ENCODE measurements around the gene HAPSTR1. TPM values are rescaled to one million over a fixed set of nuclear protein-coding genes. Genes with fewer than 3 reads are reported as not detected.

HAPSTR1 gene
- total and polyA plus RNA-seq, 2 of the 13 experiments (the other 11 are each of a cell fraction or from before 2014, with no cell fraction given): 25.2 to 83.2 TPM

DNA sequence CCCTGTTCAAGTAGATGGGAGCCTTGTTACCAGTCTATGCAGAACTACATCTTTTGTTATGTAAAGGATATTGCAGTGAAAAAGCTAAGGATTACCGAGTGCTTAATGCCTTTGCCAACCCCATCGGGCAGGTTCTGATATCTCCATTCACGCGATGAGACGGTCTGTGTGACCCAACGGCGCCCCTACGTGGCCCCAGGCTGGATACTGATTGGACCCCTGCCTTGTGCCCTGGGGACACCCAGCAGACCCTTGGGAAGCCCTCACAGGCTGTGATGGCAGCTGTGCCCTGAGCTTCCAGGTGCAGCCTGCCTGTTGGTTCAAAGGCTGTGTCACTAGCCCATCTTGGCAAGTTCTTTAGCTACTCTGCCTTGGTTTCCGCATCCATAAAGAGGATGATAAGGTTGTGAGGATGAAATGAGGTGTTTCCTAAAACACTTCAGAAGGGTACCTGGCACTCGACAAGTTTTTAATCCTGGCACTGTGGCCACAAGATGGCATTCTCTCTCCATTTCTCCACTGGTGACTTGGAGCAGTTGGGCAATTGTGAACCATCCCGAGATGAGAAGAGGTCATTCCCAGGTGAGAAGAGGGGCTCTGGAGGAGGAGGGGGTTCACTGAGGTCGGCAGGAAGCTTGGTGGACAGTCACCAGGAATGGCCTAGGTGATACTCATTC lies 33.6 kb downstream of the HAPSTR1 start (continued):
- TF ChIP-seq, protein P1, sequence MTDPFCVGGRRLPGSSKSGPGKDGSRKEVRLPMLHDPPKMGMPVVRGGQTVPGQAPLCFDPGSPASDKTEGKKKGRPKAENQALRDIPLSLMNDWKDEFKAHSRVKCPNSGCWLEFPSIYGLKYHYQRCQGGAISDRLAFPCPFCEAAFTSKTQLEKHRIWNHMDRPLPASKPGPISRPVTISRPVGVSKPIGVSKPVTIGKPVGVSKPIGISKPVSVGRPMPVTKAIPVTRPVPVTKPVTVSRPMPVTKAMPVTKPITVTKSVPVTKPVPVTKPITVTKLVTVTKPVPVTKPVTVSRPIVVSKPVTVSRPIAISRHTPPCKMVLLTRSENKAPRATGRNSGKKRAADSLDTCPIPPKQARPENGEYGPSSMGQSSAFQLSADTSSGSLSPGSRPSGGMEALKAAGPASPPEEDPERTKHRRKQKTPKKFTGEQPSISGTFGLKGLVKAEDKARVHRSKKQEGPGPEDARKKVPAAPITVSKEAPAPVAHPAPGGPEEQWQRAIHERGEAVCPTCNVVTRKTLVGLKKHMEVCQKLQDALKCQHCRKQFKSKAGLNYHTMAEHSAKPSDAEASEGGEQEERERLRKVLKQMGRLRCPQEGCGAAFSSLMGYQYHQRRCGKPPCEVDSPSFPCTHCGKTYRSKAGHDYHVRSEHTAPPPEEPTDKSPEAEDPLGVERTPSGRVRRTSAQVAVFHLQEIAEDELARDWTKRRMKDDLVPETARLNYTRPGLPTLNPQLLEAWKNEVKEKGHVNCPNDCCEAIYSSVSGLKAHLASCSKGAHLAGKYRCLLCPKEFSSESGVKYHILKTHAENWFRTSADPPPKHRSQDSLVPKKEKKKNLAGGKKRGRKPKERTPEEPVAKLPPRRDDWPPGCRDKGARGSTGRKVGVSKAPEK (CRISPR knock-in tag; IDR thresholded peaks at IDR 0.05; ENCODE audit: borderline replicate concordance): 0 out of 2 replicates have a peak, but pooled peaks have one; percentile 29
- TF ChIP-seq, protein P2, sequence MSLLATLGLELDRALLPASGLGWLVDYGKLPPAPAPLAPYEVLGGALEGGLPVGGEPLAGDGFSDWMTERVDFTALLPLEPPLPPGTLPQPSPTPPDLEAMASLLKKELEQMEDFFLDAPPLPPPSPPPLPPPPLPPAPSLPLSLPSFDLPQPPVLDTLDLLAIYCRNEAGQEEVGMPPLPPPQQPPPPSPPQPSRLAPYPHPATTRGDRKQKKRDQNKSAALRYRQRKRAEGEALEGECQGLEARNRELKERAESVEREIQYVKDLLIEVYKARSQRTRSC (CRISPR knock-in tag; IDR thresholded peaks at IDR 0.05; ENCODE audit: low read depth): no peak
- TF ChIP-seq ZC3H4 (CRISPR knock-in tag; IDR thresholded peaks at IDR 0.05; ENCODE audit: borderline replicate concordance): no peak
- TF ChIP-seq ZBTB38 (CRISPR knock-in tag; IDR thresholded peaks at IDR 0.05): 0 out of 2 replicates have a peak, but pooled peaks have one; percentile 13
- TF ChIP-seq SP5 (CRISPR knock-in tag; IDR thresholded peaks at IDR 0.05; ENCODE audit: borderline replicate concordance, low read depth): no peak
- TF ChIP-seq, protein P3, sequence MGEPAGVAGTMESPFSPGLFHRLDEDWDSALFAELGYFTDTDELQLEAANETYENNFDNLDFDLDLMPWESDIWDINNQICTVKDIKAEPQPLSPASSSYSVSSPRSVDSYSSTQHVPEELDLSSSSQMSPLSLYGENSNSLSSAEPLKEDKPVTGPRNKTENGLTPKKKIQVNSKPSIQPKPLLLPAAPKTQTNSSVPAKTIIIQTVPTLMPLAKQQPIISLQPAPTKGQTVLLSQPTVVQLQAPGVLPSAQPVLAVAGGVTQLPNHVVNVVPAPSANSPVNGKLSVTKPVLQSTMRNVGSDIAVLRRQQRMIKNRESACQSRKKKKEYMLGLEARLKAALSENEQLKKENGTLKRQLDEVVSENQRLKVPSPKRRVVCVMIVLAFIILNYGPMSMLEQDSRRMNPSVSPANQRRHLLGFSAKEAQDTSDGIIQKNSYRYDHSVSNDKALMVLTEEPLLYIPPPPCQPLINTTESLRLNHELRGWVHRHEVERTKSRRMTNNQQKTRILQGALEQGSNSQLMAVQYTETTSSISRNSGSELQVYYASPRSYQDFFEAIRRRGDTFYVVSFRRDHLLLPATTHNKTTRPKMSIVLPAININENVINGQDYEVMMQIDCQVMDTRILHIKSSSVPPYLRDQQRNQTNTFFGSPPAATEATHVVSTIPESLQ (CRISPR knock-in tag; conservative IDR thresholded peaks at IDR 0.05): no peak
- TF ChIP-seq, protein P4, sequence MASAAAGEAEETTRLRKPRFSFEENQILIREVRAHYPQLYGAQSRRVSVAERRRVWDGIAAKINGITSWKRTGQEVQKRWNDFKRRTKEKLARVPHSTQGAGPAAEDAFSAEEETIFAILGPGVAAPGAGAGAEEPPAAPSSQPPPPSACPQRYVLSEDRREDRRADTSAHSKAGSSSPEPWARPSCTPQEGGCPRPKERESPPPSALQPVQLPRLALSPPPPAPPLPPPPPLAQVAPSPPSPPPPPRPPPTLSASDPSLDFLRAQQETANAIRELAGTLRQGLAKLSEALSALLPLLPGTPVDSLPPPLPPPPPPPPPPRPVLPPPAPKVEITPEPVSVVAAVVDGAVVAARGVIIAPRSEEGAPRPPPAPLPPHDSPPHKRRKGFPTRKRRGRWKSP (CRISPR knock-in tag; IDR thresholded peaks at IDR 0.05): no peak
- no peak for TF ChIP-seq TBX3 (IDR thresholded peaks at IDR 0.05; ENCODE audit: borderline replicate concordance)
- no peak for TF ChIP-seq NR2C2 (CRISPR knock-in tag; IDR thresholded peaks at IDR 0.05; ENCODE audit: borderline replicate concordance)
- TF ChIP-seq, protein P5, sequence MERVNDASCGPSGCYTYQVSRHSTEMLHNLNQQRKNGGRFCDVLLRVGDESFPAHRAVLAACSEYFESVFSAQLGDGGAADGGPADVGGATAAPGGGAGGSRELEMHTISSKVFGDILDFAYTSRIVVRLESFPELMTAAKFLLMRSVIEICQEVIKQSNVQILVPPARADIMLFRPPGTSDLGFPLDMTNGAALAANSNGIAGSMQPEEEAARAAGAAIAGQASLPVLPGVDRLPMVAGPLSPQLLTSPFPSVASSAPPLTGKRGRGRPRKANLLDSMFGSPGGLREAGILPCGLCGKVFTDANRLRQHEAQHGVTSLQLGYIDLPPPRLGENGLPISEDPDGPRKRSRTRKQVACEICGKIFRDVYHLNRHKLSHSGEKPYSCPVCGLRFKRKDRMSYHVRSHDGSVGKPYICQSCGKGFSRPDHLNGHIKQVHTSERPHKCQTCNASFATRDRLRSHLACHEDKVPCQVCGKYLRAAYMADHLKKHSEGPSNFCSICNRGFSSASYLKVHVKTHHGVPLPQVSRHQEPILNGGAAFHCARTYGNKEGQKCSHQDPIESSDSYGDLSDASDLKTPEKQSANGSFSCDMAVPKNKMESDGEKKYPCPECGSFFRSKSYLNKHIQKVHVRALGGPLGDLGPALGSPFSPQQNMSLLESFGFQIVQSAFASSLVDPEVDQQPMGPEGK (CRISPR knock-in tag; IDR thresholded peaks at IDR 0.05): no peak
- no peak for TF ChIP-seq BCL6 (CRISPR knock-in tag; IDR thresholded peaks at IDR 0.05)
- no peak for TF ChIP-seq ZNF335 (CRISPR knock-in tag; IDR thresholded peaks at IDR 0.05)
- no peak for TF ChIP-seq RCOR2 (CRISPR knock-in tag; IDR thresholded peaks at IDR 0.05)
- TF ChIP-seq, protein P6, sequence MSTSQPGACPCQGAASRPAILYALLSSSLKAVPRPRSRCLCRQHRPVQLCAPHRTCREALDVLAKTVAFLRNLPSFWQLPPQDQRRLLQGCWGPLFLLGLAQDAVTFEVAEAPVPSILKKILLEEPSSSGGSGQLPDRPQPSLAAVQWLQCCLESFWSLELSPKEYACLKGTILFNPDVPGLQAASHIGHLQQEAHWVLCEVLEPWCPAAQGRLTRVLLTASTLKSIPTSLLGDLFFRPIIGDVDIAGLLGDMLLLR (CRISPR knock-in tag; IDR thresholded peaks at IDR 0.05): no peak
